ENCODE data around the gene UBE2J1. TPM values are rescaled to one million over a fixed set of nuclear protein-coding genes. Genes with fewer than 3 reads are reported as not detected.

UBE2J1 gene
- total RNA-seq, 1 experiment from 2014 or later: 22.4 TPM

- BruUV-seq (replicated peaks): no TSS peak
Observed at GRCh38 chr6:89381031-89381430, 28.5 kb upstream of the UBE2J1 start.

DNA sequence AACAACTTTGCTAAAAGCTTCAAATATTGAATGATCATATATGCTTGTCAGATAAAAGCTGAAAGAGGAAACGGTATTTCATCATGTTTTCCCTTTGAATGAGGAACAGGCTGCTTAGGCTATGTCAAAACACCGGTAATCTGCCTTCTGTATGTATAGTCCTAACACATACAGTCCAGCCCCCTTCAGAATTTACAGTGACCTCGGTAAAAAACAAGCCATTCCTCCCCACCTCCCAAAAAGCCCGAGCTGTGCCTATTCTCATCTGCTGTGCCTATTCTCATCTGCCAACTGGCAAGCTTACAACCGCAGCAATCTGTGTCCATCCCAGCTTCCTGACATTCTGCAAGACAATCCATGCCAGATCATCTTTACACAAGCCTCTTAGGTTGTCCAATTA is 26.8 kb upstream of the UBE2J1 start:
- Histone ChIP-seq H2AFZ (ENCODE audit: low read length) (no peak overlapping the region), H3F3A (ENCODE audit: low read length, unreplicated experiment) (no peaks in the 10 kb centered on the region), H3K4me3 (ENCODE audit: low read length) (no peak overlapping the region), H3K9ac (ENCODE audit: low read length) (no peak overlapping the region), H3K36me3 (ENCODE audit: low read depth, low read length) (no peaks in the 10 kb centered on the region), H3K9me2 (replicated peaks; ENCODE audit: low read length) (no peaks in the 10 kb centered on the region), H4K20me1 (ENCODE audit: low read length) (no peaks in the 10 kb centered on the region), H3K4me1 (ENCODE audit: insufficient read depth, low read length) (no peaks in the 10 kb centered on the region), H3K4me2 (ENCODE audit: low read length) (no peak overlapping the region), H3K9me3 (ENCODE audit: low read length) (no peaks in the 10 kb centered on the region), H3K27me3 (ENCODE audit: low read length) (no peaks in the 10 kb centered on the region), H3K27ac (ENCODE audit: low read length) (no peak overlapping the region), H3K79me2 (ENCODE audit: low read length) (no peaks in the 10 kb centered on the region)
- ChIA-PET CTCF (no interaction called here), POLR2A (ENCODE audit: unreplicated experiment) (interaction anchor here (0.5 kb wide), 1 partner anchor 383 kb away, joined by 8 read pairs; no protein-coding TSS in a partner anchor)
- intact Hi-C loops (cut with micrococcal nuclease): no loop called here
- no peak for TF ChIP-seq CTCF (conservative IDR thresholded peaks at IDR 0.05; ENCODE audit: low read depth, low read length)
- TF ChIP-seq EZH2phosphoT487 (IDR thresholded peaks at IDR 0.05; ENCODE audit: borderline replicate concordance, low read length): no peak
- no peak for TF ChIP-seq EZH2 (IDR thresholded peaks at IDR 0.05; ENCODE audit: low read length, unreplicated experiment)
- no peak for DNase-seq
- ATAC-seq: no peak
- no TSS peak for BruUV-seq (replicated peaks)

More at GRCh38 chr6:89381031-89381430, 28.5 kb upstream of the UBE2J1 start:
- TF ChIP-seq CTCF (conservative IDR thresholded peaks at IDR 0.05; ENCODE audit: low read depth, low read length) (no peak), EZH2phosphoT487 (IDR thresholded peaks at IDR 0.05; ENCODE audit: borderline replicate concordance, low read length) (no peak), EZH2 (IDR thresholded peaks at IDR 0.05; ENCODE audit: low read length, unreplicated experiment) (no peak)
- Histone ChIP-seq H3K4me3 (ENCODE audit: low read length) (no peak overlapping the region), H3K79me2 (ENCODE audit: low read length) (no peaks in the 10 kb centered on the region), H3K27me3 (ENCODE audit: low read length) (no peaks in the 10 kb centered on the region), H3K9me3 (ENCODE audit: low read length) (no peaks in the 10 kb centered on the region), H4K20me1 (ENCODE audit: low read length) (no peaks in the 10 kb centered on the region), H3K9ac (ENCODE audit: low read length) (no peak overlapping the region), H3K9me2 (replicated peaks; ENCODE audit: low read length) (no peaks in the 10 kb centered on the region), H3K4me1 (ENCODE audit: insufficient read depth, low read length) (peaks cover 10% of the 10 kb centered on the region), H3F3A (ENCODE audit: low read length, unreplicated experiment) (no peaks in the 10 kb centered on the region), H2AFZ (ENCODE audit: low read length) (no peak overlapping the region), H3K36me3 (ENCODE audit: low read depth, low read length) (no peaks in the 10 kb centered on the region), H3K27ac (ENCODE audit: low read length) (no peak overlapping the region), H3K4me2 (ENCODE audit: low read length) (no peak overlapping the region)
- ATAC-seq: no peak
- ChIA-PET CTCF (no interaction called here), POLR2A (ENCODE audit: unreplicated experiment) (no interaction called here)
- no peak for DNase-seq
- intact Hi-C loops (cut with micrococcal nuclease): no loop called here

DNA sequence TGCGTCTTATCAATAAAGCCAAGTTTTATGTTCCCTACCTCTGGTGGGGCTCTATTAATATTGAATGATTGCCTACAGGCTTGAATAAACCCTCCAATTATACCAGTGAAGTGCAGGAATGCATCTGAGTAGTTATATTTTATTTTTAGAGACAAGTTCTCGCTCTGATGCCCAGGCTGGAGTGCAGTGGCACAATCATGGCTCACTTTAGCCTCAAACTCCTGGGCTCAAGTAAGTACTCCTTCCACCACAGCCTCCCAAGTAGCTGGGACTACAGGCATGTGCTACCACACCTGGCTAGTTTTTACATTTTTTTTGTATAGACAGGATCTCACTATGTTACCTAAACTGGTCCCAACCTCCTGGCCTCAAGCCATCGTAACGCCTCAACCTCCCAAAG is 26.1 kb upstream of the UBE2J1 start:
- ATAC-seq: no peak
- Histone ChIP-seq H4K20me1 (ENCODE audit: low read length) (no peaks in the 10 kb centered on the region), H2AFZ (ENCODE audit: low read length) (no peak overlapping the region), H3K4me3 (ENCODE audit: low read length) (no peak overlapping the region), H3K4me2 (ENCODE audit: low read length) (no peak overlapping the region), H3K9me2 (replicated peaks; ENCODE audit: low read length) (no peaks in the 10 kb centered on the region), H3K9me3 (ENCODE audit: low read length) (no peaks in the 10 kb centered on the region), H3K27me3 (ENCODE audit: low read length) (no peaks in the 10 kb centered on the region), H3K27ac (ENCODE audit: low read length) (no peak overlapping the region), H3K4me1 (ENCODE audit: insufficient read depth, low read length) (no peaks in the 10 kb centered on the region), H3K9ac (ENCODE audit: low read length) (no peak overlapping the region), H3K36me3 (ENCODE audit: low read depth, low read length) (no peaks in the 10 kb centered on the region), H3K79me2 (ENCODE audit: low read length) (no peaks in the 10 kb centered on the region), H3F3A (ENCODE audit: low read length, unreplicated experiment) (no peaks in the 10 kb centered on the region)
- no peak for DNase-seq
- BruUV-seq (replicated peaks): no TSS peak
- CTCF ChIA-PET: no interaction called here
- no peak for TF ChIP-seq EZH2 (IDR thresholded peaks at IDR 0.05; ENCODE audit: low read length, unreplicated experiment)
- no peak for TF ChIP-seq EZH2phosphoT487 (IDR thresholded peaks at IDR 0.05; ENCODE audit: borderline replicate concordance, low read length)
- no peak for TF ChIP-seq CTCF (conservative IDR thresholded peaks at IDR 0.05; ENCODE audit: low read depth, low read length)
- POLR2A ChIA-PET (ENCODE audit: unreplicated experiment): no interaction called here
- intact Hi-C loops (cut with micrococcal nuclease): no loop called here
